HEK293T (cell line): ENCODE results near the gene RAB8B.

Experiments used
- BHLHE40 ChIP-seq: fragments of 450-650 bp; IDR thresholded peaks from 2 replicates; pipeline ENCODE4 v1.6.1; 2016; ENCODE audit warnings: mild to moderate bottlenecking, moderate library complexity, borderline replicate concordance
- CTBP1 ChIP-seq: fragments of 450-650 bp; IDR thresholded peaks from 2 replicates; pipeline ENCODE4 v1.6.1; 2016; ENCODE audit warnings: borderline replicate concordance
- ELF4 ChIP-seq: fragments of 450-650 bp; IDR thresholded peaks from 2 replicates; pipeline ENCODE4 v1.6.1; 2017; ENCODE audit warnings: antibody characterized with exemption
- FOXA1 ChIP-seq: fragments of 450-650 bp; IDR thresholded peaks from 2 replicates; pipeline ENCODE4 v1.6.1; 2016; ENCODE audit warnings: mild to moderate bottlenecking
- FOXK2 ChIP-seq: fragments of 450-650 bp; IDR thresholded peaks from 2 replicates; pipeline ENCODE4 v1.6.1; 2016; ENCODE audit warnings: mild to moderate bottlenecking
- FOXM1 ChIP-seq: fragments of 450-650 bp; IDR thresholded peaks from 2 replicates; pipeline ENCODE4 v1.6.1; 2017; ENCODE audit warnings: mild to moderate bottlenecking, borderline replicate concordance
- L3MBTL2 ChIP-seq: fragments of 450-650 bp; conservative IDR thresholded peaks from 2 replicates; pipeline ENCODE4 v1.6.1; 2016; ENCODE audit warnings: mild to moderate bottlenecking
- LEF1 ChIP-seq: fragments of 450-650 bp; IDR thresholded peaks from 2 replicates; pipeline ENCODE4 v1.6.1; 2017; ENCODE audit warnings: mild to moderate bottlenecking, borderline replicate concordance
- NFRKB ChIP-seq: fragments of 450-650 bp; IDR thresholded peaks from 2 replicates; pipeline ENCODE4 v1.6.1; 2016; ENCODE audit warnings: mild to moderate bottlenecking, moderate library complexity
- SP1 ChIP-seq: fragments of 450-650 bp; IDR thresholded peaks from 2 replicates; pipeline ENCODE4 v1.6.1; 2017
- SUZ12 ChIP-seq: fragments of 450-650 bp; IDR thresholded peaks from 2 replicates; pipeline ENCODE4 v1.6.1; 2016; ENCODE audit warnings: mild to moderate bottlenecking
- TARDBP ChIP-seq: fragments of 450-650 bp; IDR thresholded peaks from 2 replicates; pipeline ENCODE4 v1.6.1; 2016
- ZNF384 ChIP-seq: fragments of 450-650 bp; IDR thresholded peaks from 2 replicates; pipeline ENCODE4 v1.6.1; 2016
- TF ChIP-seq, protein P1 (sequence below): fragments of 450-650 bp; IDR thresholded peaks from 2 replicates; pipeline ENCODE4 v1.6.1; 2016

DNA sequence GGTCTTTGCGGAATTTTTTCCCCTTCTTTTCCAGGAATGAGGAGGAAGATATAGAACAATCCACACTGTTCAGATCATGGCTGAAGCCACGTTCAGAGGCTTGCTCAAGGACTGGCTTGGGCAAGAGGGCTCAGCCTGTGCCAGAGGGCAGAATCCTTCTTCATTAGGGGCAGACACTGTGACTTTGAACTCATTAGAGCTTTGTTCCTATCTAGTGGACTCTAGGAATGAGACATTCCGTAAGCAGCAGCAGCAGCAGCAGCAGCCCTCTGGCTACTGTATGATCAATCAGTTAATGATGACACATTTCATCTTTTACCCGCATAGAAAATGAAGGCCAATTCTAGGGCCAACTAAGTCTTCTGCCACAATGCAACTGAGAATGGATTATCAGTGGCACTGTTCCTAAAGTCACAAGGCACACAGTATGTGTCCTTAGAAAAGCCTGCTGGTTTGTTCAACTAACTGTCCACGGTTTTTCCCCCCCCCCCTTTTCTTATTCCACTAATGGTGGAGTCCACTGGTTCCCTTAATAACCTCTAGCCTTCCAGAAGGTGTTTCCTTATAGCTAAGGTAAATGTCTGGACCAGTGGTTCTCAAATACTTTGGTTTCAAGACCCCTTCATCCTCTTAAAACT lies 1.7 kb upstream of the RAB8B start:
- TF ChIP-seq ZNF384 (no peak), FOXM1 (no peak), FOXA1 (no peak), SUZ12 (no peak), SP1 (no peak), L3MBTL2 (no peak), TARDBP (no peak), ELF4 (no peak), FOXK2 (no peak), BHLHE40 (no peak), NFRKB (no peak), CTBP1 (no peak), LEF1 (no peak)
- TF ChIP-seq, protein P1, sequence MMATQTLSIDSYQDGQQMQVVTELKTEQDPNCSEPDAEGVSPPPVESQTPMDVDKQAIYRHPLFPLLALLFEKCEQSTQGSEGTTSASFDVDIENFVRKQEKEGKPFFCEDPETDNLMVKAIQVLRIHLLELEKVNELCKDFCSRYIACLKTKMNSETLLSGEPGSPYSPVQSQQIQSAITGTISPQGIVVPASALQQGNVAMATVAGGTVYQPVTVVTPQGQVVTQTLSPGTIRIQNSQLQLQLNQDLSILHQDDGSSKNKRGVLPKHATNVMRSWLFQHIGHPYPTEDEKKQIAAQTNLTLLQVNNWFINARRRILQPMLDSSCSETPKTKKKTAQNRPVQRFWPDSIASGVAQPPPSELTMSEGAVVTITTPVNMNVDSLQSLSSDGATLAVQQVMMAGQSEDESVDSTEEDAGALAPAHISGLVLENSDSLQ, result no peak
